GM12873 (cell line): ENCODE data around the gene LGALS9.

Source experiments
- CTCF ChIP-seq: IDR thresholded peaks from 2 replicates; pipeline ENCODE4 v1.5.1; 2012; ENCODE audit warnings: low read depth, mild to moderate bottlenecking, moderate library complexity, low read length, control low read depth; ENCODE audit not compliant: insufficient read depth; ENCODE audit errors: missing control alignments

The LGALS9 gene

GRCh38 chr17:27612160-27612770, 18.7 kb upstream of the LGALS9 start:
- no peak for TF ChIP-seq CTCF

- TF ChIP-seq CTCF = no peak
These were observed 17.6 kb upstream of the LGALS9 start for GRCh38 chr17:27613433-27613832.

GRCh38 chr17:27615121-27615520, 15.9 kb upstream of the LGALS9 start:
- no peak for TF ChIP-seq CTCF

- TF ChIP-seq CTCF = no peak
These were observed 14.6 kb upstream of the LGALS9 start for GRCh38 chr17:27616414-27616813.

- TF ChIP-seq CTCF = no peak
These were observed 12.6 kb upstream of the LGALS9 start for GRCh38 chr17:27618417-27618816.

- TF ChIP-seq CTCF = no peak
These were observed 10.3 kb upstream of the LGALS9 start for GRCh38 chr17:27620721-27621120.

- no peak for TF ChIP-seq CTCF
These were observed 9.5 kb upstream of the LGALS9 start for GRCh38 chr17:27621536-27621935.
